PC-3 (cell line): ENCODE data around the gene CYTIP.

Experiments
- EZH2 ChIP-seq: fragments of 300-600 bp; sonication (generic); IDR thresholded peaks from one replicate; pipeline ENCODE4 v1.6.1; 2017; ENCODE audit warnings: antibody characterized with exemption, mild to moderate bottlenecking, low read length; ENCODE audit not compliant: unreplicated experiment
- TF ChIP-seq, protein P1 (sequence below): fragments of 300-600 bp; sonication (generic); conservative IDR thresholded peaks from 2 replicates; pipeline ENCODE4 v1.5.1; 2017; ENCODE audit warnings: antibody characterized with exemption, low read depth, mild to moderate bottlenecking, low read length

DNA sequence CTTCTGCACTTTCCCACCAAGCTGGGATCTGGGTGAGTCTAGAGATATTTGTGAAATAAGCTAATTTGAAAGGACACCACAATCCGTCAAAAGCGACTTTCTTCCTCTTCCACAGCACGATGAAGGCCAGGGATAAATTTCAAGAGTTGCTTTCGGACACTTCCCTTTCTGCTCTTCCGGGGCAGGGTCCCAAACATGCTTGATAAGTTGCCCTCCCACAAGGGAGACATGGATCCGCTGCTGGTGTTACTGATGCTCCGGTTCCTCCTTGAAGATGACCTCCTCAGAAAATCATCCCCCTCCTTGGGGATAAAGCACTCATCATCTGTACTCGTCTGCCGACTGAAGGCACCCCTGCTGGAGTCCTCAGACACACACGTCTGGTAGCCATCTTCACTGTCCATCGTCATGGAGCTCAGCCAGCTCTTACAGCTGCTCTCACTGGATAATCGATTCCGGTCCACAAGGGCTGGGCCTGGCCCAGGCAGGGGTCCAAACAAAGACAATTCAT is 28.2 kb downstream of the CYTIP start:
- TF ChIP-seq, protein P1, sequence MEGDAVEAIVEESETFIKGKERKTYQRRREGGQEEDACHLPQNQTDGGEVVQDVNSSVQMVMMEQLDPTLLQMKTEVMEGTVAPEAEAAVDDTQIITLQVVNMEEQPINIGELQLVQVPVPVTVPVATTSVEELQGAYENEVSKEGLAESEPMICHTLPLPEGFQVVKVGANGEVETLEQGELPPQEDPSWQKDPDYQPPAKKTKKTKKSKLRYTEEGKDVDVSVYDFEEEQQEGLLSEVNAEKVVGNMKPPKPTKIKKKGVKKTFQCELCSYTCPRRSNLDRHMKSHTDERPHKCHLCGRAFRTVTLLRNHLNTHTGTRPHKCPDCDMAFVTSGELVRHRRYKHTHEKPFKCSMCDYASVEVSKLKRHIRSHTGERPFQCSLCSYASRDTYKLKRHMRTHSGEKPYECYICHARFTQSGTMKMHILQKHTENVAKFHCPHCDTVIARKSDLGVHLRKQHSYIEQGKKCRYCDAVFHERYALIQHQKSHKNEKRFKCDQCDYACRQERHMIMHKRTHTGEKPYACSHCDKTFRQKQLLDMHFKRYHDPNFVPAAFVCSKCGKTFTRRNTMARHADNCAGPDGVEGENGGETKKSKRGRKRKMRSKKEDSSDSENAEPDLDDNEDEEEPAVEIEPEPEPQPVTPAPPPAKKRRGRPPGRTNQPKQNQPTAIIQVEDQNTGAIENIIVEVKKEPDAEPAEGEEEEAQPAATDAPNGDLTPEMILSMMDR, result no peak
- no peak for TF ChIP-seq EZH2
